OCI-LY3 (cell line): Measurements from ENCODE around the gene COLEC11.

Experiments used
- CTCF ChIP-seq: fragments of 200-600, 300-600 bp; sonication (generic); IDR thresholded peaks from 2 replicates; pipeline ENCODE4 v1.5.1; 2014; ENCODE audit warnings: antibody characterized with exemption, low read length, low read depth
- EZH2phosphoT487 ChIP-seq: fragments of 200-600 bp; shearing (Covaris generic); IDR thresholded peaks from 2 replicates; pipeline ENCODE4 v1.6.1; 2018; ENCODE audit warnings: antibody characterized with exemption, mixed run types, low read depth

DNA sequence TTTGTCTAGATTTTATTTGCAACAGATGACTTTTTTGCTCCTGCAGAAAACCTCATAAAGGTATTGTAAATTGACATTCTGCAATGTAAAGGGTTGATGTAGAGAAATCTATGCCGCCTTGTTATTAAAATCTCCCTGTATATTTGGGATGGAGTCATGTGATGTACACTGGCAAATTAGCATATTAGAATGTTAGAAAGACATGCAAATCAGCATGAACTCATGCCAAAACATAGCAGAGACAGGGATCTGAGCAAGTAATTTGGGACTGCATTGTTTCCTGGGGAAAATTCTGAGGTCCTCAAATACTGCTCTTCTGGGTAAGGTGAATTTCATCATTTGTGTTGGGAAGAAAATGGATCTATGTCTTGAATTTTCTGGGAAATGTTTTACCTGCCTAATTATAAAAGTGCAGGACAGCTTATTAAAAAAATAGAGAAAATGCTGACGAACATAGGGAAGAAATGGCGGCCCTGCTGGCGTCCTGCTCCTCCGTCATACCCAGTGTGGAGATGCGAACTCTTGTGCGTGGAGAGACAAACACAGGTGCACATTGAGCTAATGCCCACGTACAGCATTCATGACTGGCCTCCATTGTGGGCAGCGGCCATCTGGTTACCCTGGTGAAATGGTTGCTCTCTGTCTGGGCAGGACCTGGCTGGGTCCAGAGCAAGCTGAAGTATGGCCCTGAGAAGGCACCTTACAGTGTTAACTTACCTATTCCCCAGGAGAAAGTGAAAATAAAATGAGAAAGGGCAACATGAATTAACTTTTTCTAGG, 79.3 kb downstream of the COLEC11 start:
- TF ChIP-seq CTCF (no peak), EZH2phosphoT487 (no peak)
